ENCODE results near the gene CFAP74. TPM values are rescaled to one million over a fixed set of nuclear protein-coding genes. Genes with fewer than 3 reads are reported as not detected.

CFAP74 gene
- total RNA-seq, 4 donors from 2014 or later = not detected

GRCh38 chr1:1895456-1896336 lies 107.9 kb downstream of the CFAP74 start:
- in situ Hi-C loops (cut with MboI; ENCODE audit: low pct_ligation_motif_present in 1 of 4, low pct_unique_long_range_greater_than_20kb in 1 of 4, low sequenced_read_pairs in 3 of 4) = loop anchor here in 1 of 4 donors (25.0 kb wide), 1 partner anchor 133 kb away; no protein-coding TSS in a partner anchor

GRCh38 chr1:1895060-1895418 lies 108.5 kb downstream of the CFAP74 start:
- DNase-seq = no peak
- no peak overlapping the region for H3K4me3 ChIP-seq
- H3K9me3 ChIP-seq = no peaks in the 10 kb centered on the region
- TF ChIP-seq, protein P1, sequence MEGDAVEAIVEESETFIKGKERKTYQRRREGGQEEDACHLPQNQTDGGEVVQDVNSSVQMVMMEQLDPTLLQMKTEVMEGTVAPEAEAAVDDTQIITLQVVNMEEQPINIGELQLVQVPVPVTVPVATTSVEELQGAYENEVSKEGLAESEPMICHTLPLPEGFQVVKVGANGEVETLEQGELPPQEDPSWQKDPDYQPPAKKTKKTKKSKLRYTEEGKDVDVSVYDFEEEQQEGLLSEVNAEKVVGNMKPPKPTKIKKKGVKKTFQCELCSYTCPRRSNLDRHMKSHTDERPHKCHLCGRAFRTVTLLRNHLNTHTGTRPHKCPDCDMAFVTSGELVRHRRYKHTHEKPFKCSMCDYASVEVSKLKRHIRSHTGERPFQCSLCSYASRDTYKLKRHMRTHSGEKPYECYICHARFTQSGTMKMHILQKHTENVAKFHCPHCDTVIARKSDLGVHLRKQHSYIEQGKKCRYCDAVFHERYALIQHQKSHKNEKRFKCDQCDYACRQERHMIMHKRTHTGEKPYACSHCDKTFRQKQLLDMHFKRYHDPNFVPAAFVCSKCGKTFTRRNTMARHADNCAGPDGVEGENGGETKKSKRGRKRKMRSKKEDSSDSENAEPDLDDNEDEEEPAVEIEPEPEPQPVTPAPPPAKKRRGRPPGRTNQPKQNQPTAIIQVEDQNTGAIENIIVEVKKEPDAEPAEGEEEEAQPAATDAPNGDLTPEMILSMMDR (IDR thresholded peaks at IDR 0.05) = no peak
- H3K27me3 ChIP-seq = no peaks in the 10 kb centered on the region
- peak overlapping the region; percentile 93 to 99 (median 97) for H3K27ac ChIP-seq
- intact Hi-C loops (cut with DNase I; ENCODE audit: low total_unique reads) (no loop called here), in situ Hi-C loops (cut with MboI; ENCODE audit: low pct_ligation_motif_present in 1 of 4, low pct_unique_long_range_greater_than_20kb in 1 of 4, low sequenced_read_pairs in 3 of 4) (loop anchor here in 1 of 4 donors (25.0 kb wide), 1 partner anchor 133 kb away; no protein-coding TSS in a partner anchor)
- peaks cover 33 to 51% (median 43%) of the 10 kb centered on the region in 4 donors for H3K4me1 ChIP-seq
- 43% methylated on average over 8 of the region's 10 CpGs; no CpG with 5 or more reads in 1 of the 2 donors for WGBS, 2 donors (ENCODE audit: low coverage in 1 of 2)
- no peaks in the 10 kb centered on the region for H3K36me3 ChIP-seq

More at GRCh38 chr1:1895456-1896336, 107.9 kb downstream of the CFAP74 start:
- intact Hi-C loops (cut with DNase I; ENCODE audit: low total_unique reads) = no loop called here
- WGBS, 2 donors (ENCODE audit: low coverage in 1 of 2) = 70 to 100% methylated on average over 1 to 13 of the region's 14 CpGs
- no peaks in the 10 kb centered on the region for H3K36me3 ChIP-seq
- peak overlapping the region; percentile 93 to 99 (median 97) for H3K27ac ChIP-seq
- no peak overlapping the region for H3K4me3 ChIP-seq
- TF ChIP-seq POLR2AphosphoS5 (IDR thresholded peaks at IDR 0.05) (no peak), EP300 (IDR thresholded peaks at IDR 0.05; ENCODE audit: low read depth) (no peak), POLR2A (IDR thresholded peaks at IDR 0.05) (no peak)
- TF ChIP-seq, protein P1 (IDR thresholded peaks at IDR 0.05) = no peak
- peaks cover 33 to 51% (median 43%) of the 10 kb centered on the region in 4 donors for H3K4me1 ChIP-seq
- H3K9me3 ChIP-seq = no peaks in the 10 kb centered on the region
- H3K27me3 ChIP-seq = no peaks in the 10 kb centered on the region
- no peak for DNase-seq

- peak overlapping the region; percentile 93 to 99 (median 97) for H3K27ac ChIP-seq
- intact Hi-C loops (cut with DNase I; ENCODE audit: low total_unique reads) = no loop called here
- in situ Hi-C loops (cut with MboI; ENCODE audit: low pct_ligation_motif_present in 1 of 4, low pct_unique_long_range_greater_than_20kb in 1 of 4, low sequenced_read_pairs in 3 of 4) = loop anchor here in 1 of 4 donors (25.0 kb wide), 1 partner anchor 132 kb away; no protein-coding TSS in a partner anchor
- no peaks in the 10 kb centered on the region for H3K36me3 ChIP-seq
- WGBS, 2 donors (ENCODE audit: low coverage in 1 of 2) = 18% methylated on average over 14 of the region's 14 CpGs; no CpG with 5 or more reads in 1 of the 2 donors
- peaks cover 33 to 51% (median 44%) of the 10 kb centered on the region in 4 donors for H3K4me1 ChIP-seq
- no peak overlapping the region for H3K4me3 ChIP-seq
- DNase-seq = peak; percentile 87
- no peaks in the 10 kb centered on the region for H3K27me3 ChIP-seq
- peak; percentile 26 for TF ChIP-seq EP300 (IDR thresholded peaks at IDR 0.05; ENCODE audit: low read depth)
- TF ChIP-seq POLR2AphosphoS5 (IDR thresholded peaks at IDR 0.05) = peak; percentile 17 to 54 (median 49)
- TF ChIP-seq POLR2A (IDR thresholded peaks at IDR 0.05) = peak; percentile 53
- TF ChIP-seq, protein P1 (IDR thresholded peaks at IDR 0.05) = no peak
- H3K9me3 ChIP-seq = no peaks in the 10 kb centered on the region
These were observed 109.1 kb downstream of the CFAP74 start for GRCh38 chr1:1894354-1895059.

DNA sequence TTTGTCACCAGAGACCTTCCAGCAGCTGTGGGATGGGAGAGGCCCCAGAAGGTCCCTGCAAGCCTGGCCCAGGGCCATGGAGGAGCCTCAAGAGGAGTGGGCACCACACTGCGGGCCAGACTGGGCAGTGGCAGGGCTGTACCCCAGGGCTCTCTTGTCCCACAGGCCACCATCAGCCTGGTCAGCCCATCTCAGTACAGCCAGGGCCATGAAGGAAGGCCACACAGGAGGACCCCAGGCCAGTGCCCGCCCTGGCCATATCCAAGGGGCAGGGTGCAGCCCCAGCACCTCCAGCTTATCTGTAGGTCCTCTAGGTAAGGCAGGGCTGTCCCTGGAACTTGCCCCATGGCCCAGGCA lies 109.6 kb downstream of the CFAP74 start:
- Histone ChIP-seq H3K9me3 (no peaks in the 10 kb centered on the region), H3K27me3 (no peaks in the 10 kb centered on the region), H3K4me3 (no peak overlapping the region), H3K4me1 (peaks cover 37 to 56% (median 49%) of the 10 kb centered on the region in 4 donors), H3K36me3 (no peaks in the 10 kb centered on the region), H3K27ac (peak overlapping the region; percentile 93 to 99 (median 97))
- WGBS, 2 donors (ENCODE audit: low coverage in 1 of 2) = 75% methylated on average over 2 of the region's 2 CpGs; no CpG with 5 or more reads in 1 of the 2 donors
- peak in 1 of 3 donors; percentile 38 for TF ChIP-seq POLR2AphosphoS5 (IDR thresholded peaks at IDR 0.05)
- TF ChIP-seq, protein P1 (IDR thresholded peaks at IDR 0.05) = no peak
- DNase-seq = no peak
- in situ Hi-C loops (cut with MboI; ENCODE audit: low pct_ligation_motif_present in 1 of 4, low pct_unique_long_range_greater_than_20kb in 1 of 4, low sequenced_read_pairs in 3 of 4) = loop anchor here in 1 of 4 donors (25.0 kb wide), 1 partner anchor 132 kb away; no protein-coding TSS in a partner anchor
- intact Hi-C loops (cut with DNase I; ENCODE audit: low total_unique reads) = no loop called here

Measured in transverse colon (tissue), 4 donors.